Body of pancreas (tissue), 4 donors: ENCODE results near the gene SLPI. TPM values are rescaled to one million over a fixed set of nuclear protein-coding genes. Genes with fewer than 3 reads are reported as not detected.

Source experiments
- ATAC-seq: fragments of 150-250 bp; one replicate; pipeline ENCODE4 v1.9.1; 2016
- DNase-seq, 4 donors: peaks; one replicate each; pipeline ENCODE4 v3.0.0-alpha.2; 2019
- H3K27ac ChIP-seq, 4 donors: fragments of 200-600 bp; sonication (generic); 1 replicate in 3 of 4; 2 replicates in 1 of 4; pipeline versions ENCODE4 v1.5.1 to v1.6.1; 2016 to 2019; ENCODE audit warnings: mild to moderate bottlenecking in 1 of 4, mixed read lengths in 1 of 4, moderate library complexity in 1 of 4
- H3K27me3 ChIP-seq, 2 donors: fragments of 200-600 bp; sonication (generic); one replicate each; pipeline ENCODE4 v1.6.0; 2016; ENCODE audit warnings: mild to moderate bottlenecking in 1 of 2
- H3K36me3 ChIP-seq, 2 donors: fragments of 200-600 bp; sonication (generic); replicated peaks in 1 of 2; 2 replicates each; pipeline ENCODE4 v1.5.1; 2016; ENCODE audit warnings: low read depth in 2 of 2; ENCODE audit not compliant: insufficient read depth in 1 of 2
- H3K4me1 ChIP-seq: fragments of 200-600 bp; sonication (generic); one replicate; pipeline ENCODE4 v1.6.0; 2016
- H3K4me3 ChIP-seq, 2 donors: fragments of 200-600 bp; sonication (generic); 1 replicate in 1 of 2; 2 replicates in 1 of 2; pipeline ENCODE4 v1.5.1; 2016 to 2019
- H3K9me3 ChIP-seq, 3 donors: fragments of 200-600 bp; sonication (generic); 1 replicate in 2 of 3; 2 replicates in 1 of 3; pipeline ENCODE4 v1.5.1; 2016
- POLR2A ChIP-seq, 3 donors: fragments of 450-650 bp; IDR thresholded peaks; one replicate each; pipeline ENCODE4 v1.6.1; 2016; ENCODE audit warnings: antibody characterized with exemption in 3 of 3, mild to moderate bottlenecking in 2 of 3
- WGBS, 2 donors: methylation state at CpG; one replicate each; pipeline ENCODE4 v1.1.5; 2017; 5-methylcytosine and 5-hydroxymethylcytosine counted together
- intact Hi-C: fragments of 100-400 bp; cut with DNase I; formaldehyde crosslinking; loops from one replicate; pipeline ENCODE4 v1.15.1; 2023
- total RNA-seq, 2 donors: library from RNA; depleted of rRNA; stranded (reverse); fragments of >200 nt; gene quantifications; one replicate each; pipeline ENCODE4 v1.1.0, GENCODE V29; 2016
- TF ChIP-seq, protein P1 (sequence below), 7 experiments: fragments of 450-650 bp in 4 of 7; fragments of 200-600 bp in 3 of 7; sonication (generic) in 3 of 7; IDR thresholded peaks; one replicate each; pipeline ENCODE4 v1.5.1; 2016 to 2019; ENCODE audit warnings: antibody characterized with exemption in 7 of 7

The SLPI gene
- total RNA-seq, 2 donors from 2014 or later, result 14.5 to 34.0 TPM

GRCh38 chr20:45292343-45292742, 38.0 kb upstream of the SLPI start:
- DNase-seq, result no peak
- Histone ChIP-seq H3K27ac (no peak overlapping the region), H3K9me3 (no peaks in the 10 kb centered on the region), H3K36me3 (no peaks in the 10 kb centered on the region), H3K4me1 (peaks cover 16% of the 10 kb centered on the region), H3K27me3 (no peaks in the 10 kb centered on the region), H3K4me3 (no peak overlapping the region)
- intact Hi-C loops, result no loop called here
- no peak for ATAC-seq
- TF ChIP-seq, protein P1, sequence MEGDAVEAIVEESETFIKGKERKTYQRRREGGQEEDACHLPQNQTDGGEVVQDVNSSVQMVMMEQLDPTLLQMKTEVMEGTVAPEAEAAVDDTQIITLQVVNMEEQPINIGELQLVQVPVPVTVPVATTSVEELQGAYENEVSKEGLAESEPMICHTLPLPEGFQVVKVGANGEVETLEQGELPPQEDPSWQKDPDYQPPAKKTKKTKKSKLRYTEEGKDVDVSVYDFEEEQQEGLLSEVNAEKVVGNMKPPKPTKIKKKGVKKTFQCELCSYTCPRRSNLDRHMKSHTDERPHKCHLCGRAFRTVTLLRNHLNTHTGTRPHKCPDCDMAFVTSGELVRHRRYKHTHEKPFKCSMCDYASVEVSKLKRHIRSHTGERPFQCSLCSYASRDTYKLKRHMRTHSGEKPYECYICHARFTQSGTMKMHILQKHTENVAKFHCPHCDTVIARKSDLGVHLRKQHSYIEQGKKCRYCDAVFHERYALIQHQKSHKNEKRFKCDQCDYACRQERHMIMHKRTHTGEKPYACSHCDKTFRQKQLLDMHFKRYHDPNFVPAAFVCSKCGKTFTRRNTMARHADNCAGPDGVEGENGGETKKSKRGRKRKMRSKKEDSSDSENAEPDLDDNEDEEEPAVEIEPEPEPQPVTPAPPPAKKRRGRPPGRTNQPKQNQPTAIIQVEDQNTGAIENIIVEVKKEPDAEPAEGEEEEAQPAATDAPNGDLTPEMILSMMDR (IDR thresholded peaks at IDR 0.05), result no peak
- no peak for TF ChIP-seq POLR2A (IDR thresholded peaks at IDR 0.05)
- WGBS, 2 donors, result 90 to 91% methylated on average over 2 of the region's 2 CpGs

DNA sequence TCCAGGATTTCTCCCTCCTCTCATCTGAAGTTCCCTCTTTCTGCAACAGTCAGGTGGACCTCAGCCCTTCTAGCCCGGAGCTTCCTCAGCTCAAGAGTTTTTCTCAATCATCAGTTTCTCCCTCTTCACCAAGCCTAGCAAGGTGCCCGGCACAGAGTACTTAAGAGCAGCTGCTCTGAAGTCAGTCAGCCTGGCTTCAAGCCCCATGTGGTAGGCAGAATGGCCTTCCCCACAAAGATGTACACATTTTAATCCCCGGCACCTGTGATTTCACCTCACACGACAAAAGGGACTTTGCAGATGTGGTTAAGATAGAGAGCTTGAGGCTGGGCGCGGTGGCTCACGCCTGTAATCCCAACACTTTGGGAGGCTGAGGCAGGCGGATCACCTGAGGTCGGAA, 37.2 kb upstream of the SLPI start:
- H3K27ac ChIP-seq, result no peak overlapping the region
- intact Hi-C loops, result no loop called here

GRCh38 chr20:45290677-45291355, 36.5 kb upstream of the SLPI start:
- peak; percentile 73 for ATAC-seq

More for the DNA sequence above, 37.2 kb upstream of the SLPI start:
- ATAC-seq (no peak), DNase-seq (no peak)
- Histone ChIP-seq H3K36me3 (no peaks in the 10 kb centered on the region), H3K27me3 (no peaks in the 10 kb centered on the region), H3K9me3 (no peaks in the 10 kb centered on the region), H3K4me1 (peaks cover 16% of the 10 kb centered on the region), H3K4me3 (no peak overlapping the region)
- whole genome bisulfite sequencing, 2 donors, result 68 to 73% methylated on average over 9 of the region's 9 CpGs
- TF ChIP-seq, protein P1 (IDR thresholded peaks at IDR 0.05), result no peak
- TF ChIP-seq POLR2A (IDR thresholded peaks at IDR 0.05), result no peak

GRCh38 chr20:45289942-45290676, 35.7 kb upstream of the SLPI start:
- Histone ChIP-seq H3K9me3 (no peaks in the 10 kb centered on the region), H3K4me3 (no peak overlapping the region), H3K27me3 (no peaks in the 10 kb centered on the region), H3K36me3 (no peaks in the 10 kb centered on the region), H3K27ac (no peak overlapping the region), H3K4me1 (peaks cover 16% of the 10 kb centered on the region)
- 75 to 79% methylated on average over 13 of the region's 13 CpGs for WGBS, 2 donors
- intact Hi-C loops, result no loop called here
- no peak for DNase-seq
- TF ChIP-seq, protein P1 (IDR thresholded peaks at IDR 0.05), result no peak
- TF ChIP-seq POLR2A (IDR thresholded peaks at IDR 0.05), result no peak
- ATAC-seq, result no peak

More at GRCh38 chr20:45290677-45291355, 36.5 kb upstream of the SLPI start:
- peak; percentile 90 to 94 (median 91) for DNase-seq
- TF ChIP-seq POLR2A (IDR thresholded peaks at IDR 0.05), result no peak
- TF ChIP-seq, protein P1 (IDR thresholded peaks at IDR 0.05), result peak; percentile 78 to 94 (median 91)
- no peaks in the 10 kb centered on the region for H3K9me3 ChIP-seq
- no peaks in the 10 kb centered on the region for H3K27me3 ChIP-seq
- intact Hi-C loops, result no loop called here
- H3K4me3 ChIP-seq, result no peak overlapping the region
- H3K4me1 ChIP-seq, result peaks cover 16% of the 10 kb centered on the region
- WGBS, 2 donors, result 19 to 24% methylated on average over 7 to 8 of the region's 8 CpGs
- H3K27ac ChIP-seq, result no peak overlapping the region
- H3K36me3 ChIP-seq, result no peaks in the 10 kb centered on the region
